Rectal smooth muscle tissue (tissue), 1 donor: ENCODE data around the gene NCKAP5.

Experiments used
- H3K27ac ChIP-seq: one replicate; pipeline ENCODE4 v1.7.0; 2013; ENCODE audit warnings: low read depth, low read length, inconsistent platforms
- H3K27me3 ChIP-seq: one replicate; pipeline ENCODE4 v1.7.0; 2013; ENCODE audit warnings: low read length; ENCODE audit not compliant: control insufficient read depth, insufficient read depth
- H3K36me3 ChIP-seq: one replicate; pipeline ENCODE4 v1.7.0; 2013; ENCODE audit warnings: low read length; ENCODE audit not compliant: control insufficient read depth, insufficient read depth
- H3K4me1 ChIP-seq: one replicate; pipeline ENCODE4 v1.7.0; 2013; ENCODE audit warnings: low read length; ENCODE audit not compliant: control insufficient read depth, insufficient read depth
- H3K4me3 ChIP-seq: one replicate; pipeline ENCODE4 v1.7.0; 2013; ENCODE audit warnings: low read length
- H3K9ac ChIP-seq: one replicate; pipeline ENCODE4 v1.7.0; 2013; ENCODE audit warnings: low read length

Gene NCKAP5

DNA sequence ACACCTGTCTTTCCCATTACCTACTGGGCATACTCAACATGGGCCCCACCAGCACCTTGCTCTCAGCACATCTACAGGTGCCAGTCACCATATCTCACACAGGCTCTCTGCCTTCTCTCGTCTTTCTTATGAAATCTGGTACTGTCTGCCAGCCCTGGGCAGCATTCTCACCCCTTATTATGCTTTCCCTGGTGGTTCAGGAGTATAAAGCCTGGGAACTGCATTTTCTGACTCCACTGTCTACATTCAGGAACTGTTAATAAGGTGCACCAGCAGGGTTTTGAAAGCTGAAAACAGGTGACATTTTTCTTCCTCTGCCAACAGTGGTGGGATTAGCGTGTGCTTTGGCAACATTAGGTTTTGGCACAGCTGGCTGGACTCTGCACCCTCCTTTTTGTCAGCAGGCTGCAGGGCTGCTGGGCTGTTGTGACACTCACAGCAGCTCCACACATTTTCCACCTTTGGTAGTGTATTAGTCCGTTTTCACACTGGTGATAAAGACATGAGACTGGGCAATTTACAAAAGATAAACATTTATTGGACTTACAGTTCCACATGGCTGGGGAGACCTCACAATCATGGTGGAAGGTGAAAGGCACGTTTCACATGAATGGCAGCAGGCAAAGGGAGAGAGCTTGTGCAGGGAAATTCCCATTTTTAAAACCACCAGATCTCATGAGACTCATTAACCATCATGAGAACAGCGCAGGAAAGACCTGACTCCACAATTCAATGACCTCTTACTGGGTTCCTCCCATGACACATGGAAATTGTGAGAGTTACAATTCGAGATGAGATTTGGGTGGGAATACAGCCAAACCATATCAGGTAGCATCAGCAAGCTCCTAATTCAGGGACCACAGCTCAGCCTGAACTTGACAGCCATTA, 555.2 kb downstream of the NCKAP5 start:
- Histone ChIP-seq H3K4me3 (no peak overlapping the region), H3K27ac (no peak overlapping the region), H3K9ac (no peak overlapping the region), H3K27me3 (no peaks in the 10 kb centered on the region), H3K36me3 (no peaks in the 10 kb centered on the region), H3K4me1 (no peaks in the 10 kb centered on the region)

DNA sequence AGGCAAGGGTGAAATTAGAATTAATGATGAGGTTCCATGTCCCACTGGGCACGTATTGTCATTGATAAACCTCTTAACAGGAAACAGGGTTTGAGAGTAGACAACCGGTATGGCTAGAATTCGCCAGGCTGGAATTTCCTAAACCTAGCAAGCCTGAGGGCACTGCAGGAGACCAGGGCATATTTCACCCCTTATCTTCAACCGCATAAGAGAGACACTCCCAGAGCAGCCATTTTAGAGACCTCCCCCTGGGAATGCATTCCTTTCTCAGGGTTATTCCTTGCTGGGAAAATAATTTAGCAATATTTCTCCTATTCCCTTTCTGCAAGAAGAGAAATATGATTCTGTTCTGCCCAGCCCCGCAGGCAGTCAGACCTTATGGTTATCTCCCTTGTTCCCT, 563.6 kb downstream of the NCKAP5 start:
- no peak overlapping the region for H3K4me3 ChIP-seq
- no peak overlapping the region for H3K27ac ChIP-seq
- H3K4me1 ChIP-seq, result no peaks in the 10 kb centered on the region
- H3K36me3 ChIP-seq, result no peaks in the 10 kb centered on the region
- no peak overlapping the region for H3K9ac ChIP-seq
- no peaks in the 10 kb centered on the region for H3K27me3 ChIP-seq

DNA sequence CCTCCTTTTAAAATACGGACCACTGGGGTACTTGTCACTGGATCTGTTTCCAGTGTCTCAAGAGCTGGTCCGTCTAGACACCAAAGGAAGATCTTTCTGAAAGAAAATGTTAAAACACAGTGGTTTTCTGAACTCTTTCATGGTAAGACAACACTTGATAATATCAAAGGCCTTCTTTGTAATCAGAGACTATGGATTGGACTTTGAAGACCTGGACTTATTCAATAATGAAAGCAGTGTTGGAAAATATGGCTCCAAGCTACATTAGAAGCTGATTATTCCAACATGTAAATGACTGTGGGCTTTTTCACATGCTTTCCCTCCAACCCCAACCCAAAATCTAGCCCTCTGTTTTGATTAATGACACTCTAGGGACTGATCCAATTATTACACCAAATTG, 568.8 kb downstream of the NCKAP5 start:
- Histone ChIP-seq H3K4me3 (no peak overlapping the region), H3K27ac (no peak overlapping the region), H3K4me1 (no peaks in the 10 kb centered on the region), H3K9ac (no peak overlapping the region), H3K36me3 (no peaks in the 10 kb centered on the region), H3K27me3 (no peaks in the 10 kb centered on the region)

DNA sequence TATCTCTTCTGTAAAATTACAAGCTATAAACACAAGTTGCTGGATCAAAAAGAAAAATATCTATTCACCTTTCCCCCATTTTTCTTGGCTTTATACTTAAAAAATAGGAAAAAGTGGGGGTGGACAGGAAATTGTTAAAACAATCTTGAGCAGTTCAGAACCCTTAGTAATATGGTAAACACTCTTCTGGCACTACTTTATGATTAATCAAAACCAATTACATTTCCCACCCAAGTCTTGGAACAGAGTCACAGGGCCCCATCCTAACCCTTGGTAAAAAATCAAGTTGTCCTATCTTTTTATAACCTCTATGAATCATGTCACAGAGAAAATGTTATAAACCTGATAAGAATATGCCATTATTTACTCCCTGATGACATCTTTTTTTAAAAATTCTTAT, 570.0 kb downstream of the NCKAP5 start:
- Histone ChIP-seq H3K4me1 (no peaks in the 10 kb centered on the region), H3K27ac (no peak overlapping the region), H3K27me3 (no peaks in the 10 kb centered on the region), H3K9ac (no peak overlapping the region), H3K36me3 (no peaks in the 10 kb centered on the region), H3K4me3 (no peak overlapping the region)

DNA sequence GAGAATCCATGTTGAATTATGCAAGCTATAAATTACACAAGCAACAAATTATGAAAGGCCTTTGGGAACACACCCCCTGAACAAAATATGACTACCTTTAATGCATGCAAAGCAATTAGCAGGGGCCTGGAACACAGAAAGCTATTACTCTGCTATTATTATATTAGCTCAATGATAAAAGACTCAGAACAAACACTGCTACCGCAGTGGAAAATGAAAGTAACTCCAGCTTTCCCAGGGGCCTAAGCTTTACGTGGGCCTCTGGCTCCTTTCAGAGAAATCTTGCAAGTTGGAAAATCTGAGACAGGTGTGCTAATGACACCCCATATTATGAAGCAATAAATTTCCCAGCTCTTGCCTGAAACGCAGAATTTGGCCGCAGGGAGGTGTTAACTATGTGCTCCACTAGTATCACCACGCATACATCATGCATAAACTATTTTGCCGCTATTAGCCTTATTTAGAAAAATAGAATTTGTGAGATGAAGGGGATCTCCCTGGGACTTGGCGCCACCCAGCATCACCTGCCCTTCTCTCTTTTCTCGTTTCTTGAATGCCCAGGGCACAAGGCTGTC, 576.7 kb downstream of the NCKAP5 start:
- no peaks in the 10 kb centered on the region for H3K27me3 ChIP-seq
- H3K36me3 ChIP-seq, result no peaks in the 10 kb centered on the region
- H3K4me1 ChIP-seq, result no peaks in the 10 kb centered on the region
- no peak overlapping the region for H3K9ac ChIP-seq
- no peak overlapping the region for H3K27ac ChIP-seq
- no peak overlapping the region for H3K4me3 ChIP-seq

DNA sequence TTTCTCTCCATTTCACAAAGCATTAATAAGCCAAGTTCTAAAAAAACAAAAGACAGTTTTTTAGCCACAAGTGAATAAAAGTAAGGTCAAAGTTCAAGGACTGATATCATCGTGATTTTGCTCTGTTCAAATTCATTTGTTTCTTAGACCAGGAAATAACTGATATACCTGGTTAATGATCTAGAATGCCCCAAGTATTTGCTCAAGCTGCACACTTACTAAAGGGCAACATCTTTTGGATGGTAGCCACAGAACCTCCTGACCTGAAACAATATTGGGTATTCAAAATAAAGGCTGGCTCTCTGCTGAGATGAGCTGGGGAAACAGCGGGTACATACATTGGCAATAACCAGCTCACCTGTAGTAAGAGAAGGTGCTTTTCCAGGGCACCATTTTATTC, 583.5 kb downstream of the NCKAP5 start:
- no peaks in the 10 kb centered on the region for H3K27me3 ChIP-seq
- H3K27ac ChIP-seq, result no peak overlapping the region
- no peak overlapping the region for H3K9ac ChIP-seq
- H3K36me3 ChIP-seq, result no peaks in the 10 kb centered on the region
- H3K4me3 ChIP-seq, result no peak overlapping the region
- H3K4me1 ChIP-seq, result no peaks in the 10 kb centered on the region

DNA sequence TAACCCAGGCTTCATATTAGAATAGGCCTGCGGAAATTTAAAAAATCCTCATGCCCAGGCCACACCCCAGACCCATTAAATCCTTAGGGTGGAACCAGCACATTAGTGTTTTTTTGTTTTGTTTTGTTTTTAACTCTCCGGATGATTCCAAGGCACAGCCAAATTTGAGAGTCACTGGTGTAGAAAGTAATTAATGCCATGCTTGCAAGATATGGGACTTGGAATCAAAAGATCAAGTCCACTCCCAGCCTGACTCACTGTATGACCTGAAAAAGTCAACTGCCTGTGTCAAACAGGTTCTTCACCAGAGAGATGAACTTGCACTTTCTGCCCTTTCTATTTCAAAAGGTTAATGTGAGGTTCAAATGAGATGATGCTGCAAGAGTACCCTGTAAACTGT, 588.0 kb downstream of the NCKAP5 start:
- Histone ChIP-seq H3K4me3 (no peak overlapping the region), H3K36me3 (no peaks in the 10 kb centered on the region), H3K4me1 (no peaks in the 10 kb centered on the region), H3K9ac (no peak overlapping the region), H3K27ac (no peak overlapping the region), H3K27me3 (no peaks in the 10 kb centered on the region)

DNA sequence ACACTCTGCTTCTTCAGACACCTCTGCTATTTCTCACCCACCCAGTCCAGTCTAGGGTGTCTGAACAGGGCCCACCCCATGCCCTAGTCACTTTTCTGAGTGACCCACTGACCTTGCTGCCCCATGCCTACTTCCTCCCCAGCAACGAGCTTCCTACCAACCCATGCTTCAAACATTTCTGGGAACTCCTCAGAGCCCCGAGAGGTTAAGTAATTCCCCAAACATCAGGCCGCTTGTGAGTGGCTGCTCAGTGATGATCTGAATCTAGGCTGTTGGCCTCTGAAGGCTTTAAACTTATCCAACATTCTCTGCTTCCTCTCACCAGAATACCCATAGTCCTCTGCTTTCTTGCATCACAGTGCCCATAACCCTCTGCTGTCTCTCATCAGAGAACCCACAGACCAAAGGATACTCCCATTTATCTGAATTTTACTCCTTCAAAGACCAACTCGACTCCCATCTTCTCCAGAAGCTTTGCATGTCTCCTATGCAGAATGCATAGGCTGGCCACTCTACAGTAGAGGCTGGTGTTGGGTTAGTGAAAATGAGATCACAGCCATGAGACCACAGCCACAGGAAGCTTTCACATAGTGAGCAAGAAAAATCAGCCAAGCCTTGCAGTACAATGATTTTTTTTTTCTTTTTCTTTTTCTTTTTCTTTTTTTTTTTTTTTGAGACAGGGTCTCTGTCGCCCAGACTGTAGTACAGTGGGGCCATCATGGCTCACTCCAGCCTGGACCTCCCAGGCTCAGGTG, 588.7 kb downstream of the NCKAP5 start:
- no peaks in the 10 kb centered on the region for H3K4me1 ChIP-seq
- no peak overlapping the region for H3K4me3 ChIP-seq
- H3K9ac ChIP-seq, result no peak overlapping the region
- no peaks in the 10 kb centered on the region for H3K36me3 ChIP-seq
- no peaks in the 10 kb centered on the region for H3K27me3 ChIP-seq
- H3K27ac ChIP-seq, result no peak overlapping the region

DNA sequence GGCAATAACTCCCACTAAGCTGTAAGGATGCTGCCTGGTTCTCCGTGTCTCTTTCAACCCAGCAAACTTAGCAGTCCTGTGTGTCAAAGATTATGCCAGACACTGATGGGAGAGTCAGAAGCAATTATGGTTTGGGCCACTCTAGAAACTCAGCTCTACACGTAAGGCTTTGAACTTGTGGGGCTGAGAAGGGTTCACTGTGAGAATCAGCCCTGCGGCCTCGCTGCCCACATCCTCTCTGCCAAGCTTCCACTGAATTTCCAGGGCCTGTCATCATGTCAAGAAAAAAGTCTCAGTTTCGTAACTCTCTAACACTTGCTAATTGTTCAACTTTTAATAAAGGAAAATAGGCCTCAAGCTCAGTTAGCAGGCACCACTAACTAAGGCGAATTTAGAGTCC, 589.4 kb downstream of the NCKAP5 start:
- no peaks in the 10 kb centered on the region for H3K4me1 ChIP-seq
- no peaks in the 10 kb centered on the region for H3K36me3 ChIP-seq
- H3K4me3 ChIP-seq, result no peak overlapping the region

DNA sequence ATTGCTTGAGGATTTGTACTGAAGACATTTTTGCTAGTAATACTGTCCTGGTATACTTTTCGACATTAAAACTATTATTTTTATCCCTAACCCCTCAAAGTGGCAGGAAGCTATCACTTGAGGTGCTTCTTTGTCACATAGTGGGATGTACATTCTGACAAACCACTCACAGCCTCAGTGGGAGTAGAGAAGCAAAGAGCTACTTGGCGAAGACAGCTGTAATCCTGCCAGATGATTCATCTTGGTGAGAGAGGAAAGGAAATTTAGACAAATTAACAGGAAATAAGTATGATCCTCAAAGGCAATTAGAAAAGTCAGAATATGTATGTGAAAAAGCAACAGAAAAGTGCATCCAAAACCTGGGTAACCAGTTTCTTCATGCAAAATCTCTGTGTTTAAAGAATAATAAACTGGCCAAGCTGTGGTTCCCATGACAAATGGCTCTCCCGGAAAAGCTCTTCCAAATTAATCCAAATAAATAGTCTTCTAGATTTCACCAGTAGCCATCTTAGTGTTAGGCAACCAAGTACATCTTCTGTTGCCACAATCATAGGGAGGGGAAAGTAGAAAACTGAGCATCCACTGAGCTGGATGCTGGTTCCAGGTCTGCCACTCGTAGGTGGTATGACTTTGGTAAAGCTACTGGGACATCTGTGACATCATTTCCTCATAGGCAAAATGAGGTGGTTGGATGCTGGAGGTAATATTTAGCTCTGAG, 590.3 kb downstream of the NCKAP5 start:
- Histone ChIP-seq H3K27me3 (no peaks in the 10 kb centered on the region), H3K9ac (no peak overlapping the region), H3K27ac (no peak overlapping the region), H3K36me3 (no peaks in the 10 kb centered on the region), H3K4me1 (no peaks in the 10 kb centered on the region), H3K4me3 (no peak overlapping the region)

More for the DNA sequence above, 589.4 kb downstream of the NCKAP5 start:
- Histone ChIP-seq H3K9ac (no peak overlapping the region), H3K27me3 (no peaks in the 10 kb centered on the region), H3K27ac (no peak overlapping the region)

DNA sequence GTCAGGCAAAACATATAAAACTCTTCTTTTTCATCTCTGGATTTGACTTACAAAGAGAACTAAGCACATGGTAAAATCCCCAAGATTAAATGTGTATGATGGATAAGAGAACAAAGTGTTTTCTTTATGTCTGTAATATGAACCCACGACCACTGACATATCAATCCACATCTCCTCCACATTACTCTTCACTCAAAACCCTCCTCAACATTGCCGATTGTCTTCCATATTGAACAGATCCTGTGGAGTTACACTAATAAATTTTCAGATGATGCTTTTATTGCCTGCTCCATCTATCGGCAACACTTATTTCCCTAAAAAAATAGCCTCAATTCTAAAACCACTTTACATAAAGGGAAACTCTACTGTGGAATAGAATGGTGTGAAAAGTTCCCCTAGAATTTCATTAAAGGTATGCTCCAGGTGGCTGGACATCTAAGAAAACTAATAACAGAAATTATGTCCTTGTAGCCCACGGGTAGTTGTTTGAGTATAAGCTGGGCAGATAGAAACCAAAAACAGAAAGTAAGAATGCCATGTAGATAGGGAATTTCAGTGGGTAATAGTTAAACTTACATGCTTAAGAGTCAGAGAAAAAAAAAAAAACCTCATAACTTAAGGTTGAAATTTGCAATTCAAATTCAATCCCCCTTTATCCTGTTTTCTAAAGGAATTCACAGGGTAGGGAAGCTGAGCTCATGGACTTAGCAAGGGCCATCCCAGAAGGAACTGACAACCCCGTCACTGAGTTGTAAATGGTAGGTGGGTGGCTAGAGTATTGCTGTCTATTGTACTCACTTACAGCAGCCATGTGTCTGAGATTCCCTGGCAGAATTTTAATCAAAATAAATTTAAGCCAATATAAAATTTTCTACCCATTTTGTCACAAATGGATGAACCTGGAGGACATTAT, 592.8 kb downstream of the NCKAP5 start:
- Histone ChIP-seq H3K27ac (no peak overlapping the region), H3K36me3 (no peaks in the 10 kb centered on the region), H3K4me3 (no peak overlapping the region), H3K27me3 (no peaks in the 10 kb centered on the region), H3K9ac (no peak overlapping the region), H3K4me1 (no peaks in the 10 kb centered on the region)
